DND-41 (cell line): ENCODE data around the gene SOX18.

Experiments used
- ATAC-seq: fragments of 200-7000 bp; cut with Tn5 transposase; 3 replicates; pipeline ENCODE4 v1.9.1; 2021; ENCODE audit warnings: low read depth; ENCODE audit not compliant: insufficient read depth
- DNase-seq: peaks from one replicate; pipeline ENCODE4 v3.0.0-alpha.2; 2020
- H2AFZ ChIP-seq: 2 replicates; pipeline ENCODE4 v1.6.0; 2012; ENCODE audit warnings: low read depth, low read length
- H3K27ac ChIP-seq: 2 replicates; pipeline ENCODE4 v1.5.1; 2012; ENCODE audit warnings: low read length, inconsistent platforms
- H3K27me3 ChIP-seq: fragments of 200-600 bp; sonication (generic); 2 replicates; pipeline ENCODE4 v1.6.0; 2012; ENCODE audit warnings: low read length, mild to moderate bottlenecking, inconsistent platforms; ENCODE audit not compliant: insufficient read depth, poor library complexity
- H3K36me3 ChIP-seq: 2 replicates; pipeline ENCODE4 v1.5.1; 2012; ENCODE audit warnings: low read length, inconsistent platforms; ENCODE audit not compliant: insufficient read depth
- H3K4me1 ChIP-seq: 2 replicates; pipeline ENCODE4 v1.5.1; 2012; ENCODE audit warnings: mild to moderate bottlenecking, low read length; ENCODE audit not compliant: insufficient read depth
- H3K4me2 ChIP-seq: 2 replicates; pipeline ENCODE4 v1.6.0; 2012; ENCODE audit warnings: mild to moderate bottlenecking, moderate library complexity, low read length, inconsistent platforms; ENCODE audit not compliant: insufficient read depth
- H3K4me3 ChIP-seq, 2 experiments: fragments of 200-600 bp in 1 of 2; shearing (Covaris generic) in 1 of 2; 2 replicates each; pipeline ENCODE4 v1.5.1; 2012 to 2016; ENCODE audit warnings: inconsistent platforms in 2 of 2, low read length in 2 of 2, mild to moderate bottlenecking in 2 of 2, low read depth in 1 of 2, moderate library complexity in 1 of 2
- H3K79me2 ChIP-seq: 2 replicates; pipeline ENCODE4 v1.6.0; 2012; ENCODE audit warnings: low read length, inconsistent platforms; ENCODE audit not compliant: insufficient read depth
- H3K9ac ChIP-seq: 2 replicates; pipeline ENCODE4 v1.6.0; 2012; ENCODE audit warnings: low read depth, mild to moderate bottlenecking, inconsistent platforms, low read length, moderate library complexity
- H3K9me3 ChIP-seq: 2 replicates; pipeline ENCODE4 v1.5.1; 2012; ENCODE audit warnings: low read length, moderate library complexity, mild to moderate bottlenecking, inconsistent platforms; ENCODE audit not compliant: insufficient read depth, severe bottlenecking
- H4K20me1 ChIP-seq: 2 replicates; pipeline ENCODE4 v1.6.0; 2012; ENCODE audit warnings: low read length; ENCODE audit not compliant: insufficient read depth
- CTCF ChIP-seq: IDR thresholded peaks from 2 replicates; pipeline ENCODE4 v1.5.1; 2012; ENCODE audit warnings: borderline replicate concordance, low read length, moderate library complexity, mild to moderate bottlenecking; ENCODE audit not compliant: poor library complexity, severe bottlenecking; ENCODE audit errors: extremely low read depth
- EZH2 ChIP-seq: IDR thresholded peaks from 3 replicates; pipeline ENCODE4 v1.6.1; 2012; ENCODE audit warnings: borderline replicate concordance, low read depth, mild to moderate bottlenecking, moderate library complexity, low read length, inconsistent platforms; ENCODE audit not compliant: severe bottlenecking

Gene SOX18

DNA sequence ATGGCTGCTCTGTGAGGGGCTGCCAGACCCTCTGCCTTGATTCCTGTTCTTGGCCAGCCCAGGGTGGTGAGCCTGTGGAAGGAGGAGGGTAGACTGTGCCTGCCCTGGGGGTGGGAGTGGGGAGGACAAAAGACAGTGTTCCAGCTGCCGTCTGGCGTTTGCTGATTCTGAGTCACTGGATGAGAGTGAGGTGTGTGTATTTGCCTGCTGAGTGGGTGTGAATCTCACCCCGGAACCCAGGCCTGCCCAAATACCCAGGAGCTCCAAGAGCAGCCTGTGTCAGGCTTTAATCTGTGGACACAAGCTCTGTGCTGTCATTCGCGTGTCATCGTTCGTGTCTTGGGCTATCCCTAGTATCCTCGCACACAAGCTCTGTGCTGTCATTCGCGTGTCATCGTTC is 37.4 kb upstream of the SOX18 start:
- no peak overlapping the region for H3K27ac ChIP-seq
- ATAC-seq (no peak), DNase-seq (no peak)
- peaks cover 21% of the 10 kb centered on the region for H3K4me1 ChIP-seq
- no peaks in the 10 kb centered on the region for H3K36me3 ChIP-seq
- H3K4me3 ChIP-seq: no peak overlapping the region
- no peak overlapping the region for H2AFZ ChIP-seq
- H3K27me3 ChIP-seq: peaks cover 36% of the 10 kb centered on the region
- no peaks in the 10 kb centered on the region for H3K79me2 ChIP-seq
- no peak overlapping the region for H3K4me2 ChIP-seq
- TF ChIP-seq CTCF (no peak), EZH2 (no peak)
- H3K9me3 ChIP-seq: peaks cover 4% of the 10 kb centered on the region
- H3K9ac ChIP-seq: no peak overlapping the region
- peaks cover 18% of the 10 kb centered on the region; the same call in 1 of the 2 replicates for H4K20me1 ChIP-seq

DNA sequence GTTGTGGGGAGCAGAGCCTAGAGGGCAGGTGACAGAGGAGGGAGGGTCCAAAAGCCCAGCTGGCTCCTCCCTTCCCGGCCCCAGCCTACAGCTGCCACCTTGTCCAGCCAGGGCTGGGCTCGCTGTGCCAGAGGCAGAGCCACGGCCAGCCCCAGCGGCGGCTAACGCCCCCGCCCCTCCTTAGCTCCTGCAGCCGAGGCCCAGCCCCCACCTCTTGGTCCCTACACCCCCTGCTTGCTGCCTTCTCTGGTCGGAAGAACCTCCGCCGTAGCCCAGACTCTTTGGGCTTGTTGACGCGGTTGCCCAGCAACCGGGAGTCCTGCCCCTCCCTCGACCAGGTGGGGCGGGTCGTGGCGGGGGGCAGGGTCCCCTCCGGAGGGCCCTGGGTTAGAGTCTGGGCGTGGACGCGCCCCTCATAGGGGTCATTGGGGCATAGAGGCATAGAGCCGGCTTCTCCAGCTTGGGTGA is 35.3 kb upstream of the SOX18 start:
- 0 out of 2 replicates have a peak, but pooled peaks cover 12% of the 10 kb centered on the region for H4K20me1 ChIP-seq
- no peak for TF ChIP-seq CTCF
- no peak for TF ChIP-seq EZH2
- peaks cover 36% of the 10 kb centered on the region for H3K27me3 ChIP-seq
- DNase-seq: no peak
- no peak overlapping the region for H3K27ac ChIP-seq
- H3K9me3 ChIP-seq: peaks cover 4% of the 10 kb centered on the region
- peak overlapping the region; percentile 76; the same call in 1 of the 2 replicates for H3K9ac ChIP-seq
- H3K4me2 ChIP-seq: peak overlapping the region; percentile 99
- H2AFZ ChIP-seq: peak overlapping the region; percentile 98; the same call in 1 of the 2 replicates
- no peaks in the 10 kb centered on the region for H3K36me3 ChIP-seq
- ATAC-seq: no peak
- no peaks in the 10 kb centered on the region for H3K79me2 ChIP-seq
- peaks cover 27% of the 10 kb centered on the region for H3K4me1 ChIP-seq
- peak overlapping the region in 1 of 2 experiments; percentile 75; a peak in 1 of 4 replicates for H3K4me3 ChIP-seq

GRCh38 chr20:64083804-64084684 is 34.6 kb upstream of the SOX18 start, which contains the start of gene LKAAEAR1:
LKAAEAR1 (minus strand) TSS chr20:64084398; CDS start chr20:64084219, 179 bp downstream.
- Histone ChIP-seq H3K9ac (peak within 1 kb of the TSS; percentile 76), H3K36me3 (no peaks in the 10 kb centered on the region), H3K4me2 (peak within 1 kb of the TSS; percentile 99), H3K27me3 (peaks cover 36% of the 10 kb centered on the region), H3K4me1 (peaks cover 29% of the 10 kb centered on the region), H3K9me3 (peaks cover 4% of the 10 kb centered on the region), H3K79me2 (peaks cover 2% of the 10 kb centered on the region; the same call in 1 of the 2 replicates), H4K20me1 (0 out of 2 replicates have a peak, but pooled peaks cover 12% of the 10 kb centered on the region), H3K4me3 (peak within 1 kb of the TSS; percentile 37 to 75; a peak in 3 of 4 replicates), H2AFZ (peak within 1 kb of the TSS; percentile 98), H3K27ac (peak within 1 kb of the TSS; percentile 53)
- ATAC-seq: peak; percentile 38
- TF ChIP-seq CTCF (peak; percentile 3), EZH2 (peak; percentile 64)
- DNase-seq: no peak
